Sigmoid colon (tissue), 4 donors: ENCODE measurements around the gene ALX4.

Experiments
- POLR2A ChIP-seq, 2 donors: fragments of 450-650 bp; IDR thresholded peaks; one replicate each; pipeline ENCODE4 v1.6.1; 2016; ENCODE audit warnings: antibody characterized with exemption in 2 of 2, mild to moderate bottlenecking in 2 of 2, moderate library complexity in 2 of 2
- POLR2AphosphoS5 ChIP-seq, 4 donors: sonication (generic); formaldehyde crosslinking; IDR thresholded peaks; one replicate each; pipeline ENCODE4 v1.6.1; 2017; ENCODE audit warnings: antibody characterized with exemption in 4 of 4
- TF ChIP-seq, protein P1 (sequence below), 4 experiments: fragments of 450-650 bp in 3 of 4; fragments of 200-600 bp in 1 of 4; IDR thresholded peaks; one replicate each; pipeline ENCODE4 v1.5.1; 2016 to 2019; ENCODE audit warnings: antibody characterized with exemption in 4 of 4, mild to moderate bottlenecking in 3 of 4, moderate library complexity in 2 of 4

DNA sequence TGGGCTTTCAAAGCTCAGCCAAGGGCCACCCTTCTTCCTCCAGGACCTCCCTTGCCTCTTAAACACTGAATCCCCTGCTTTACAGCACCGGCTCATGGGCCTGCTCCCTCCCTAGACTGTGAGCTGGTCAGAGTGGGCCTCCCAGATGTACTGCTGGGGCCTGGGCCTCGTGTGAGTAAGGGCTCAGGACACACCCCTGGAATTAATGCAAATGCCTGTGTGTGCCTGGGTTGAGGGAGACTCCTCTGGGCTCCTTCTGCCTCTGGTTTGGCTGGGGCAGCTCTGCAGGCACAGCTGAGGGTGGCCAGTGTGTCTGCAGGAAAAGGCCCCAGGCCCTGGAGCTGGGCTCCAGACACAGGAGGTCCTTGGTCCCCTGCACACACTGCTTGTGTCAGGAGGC is 24.2 kb downstream of the ALX4 start:
- TF ChIP-seq POLR2A (IDR thresholded peaks at IDR 0.05) (no peak), POLR2AphosphoS5 (IDR thresholded peaks at IDR 0.05) (no peak)
- TF ChIP-seq, protein P1, sequence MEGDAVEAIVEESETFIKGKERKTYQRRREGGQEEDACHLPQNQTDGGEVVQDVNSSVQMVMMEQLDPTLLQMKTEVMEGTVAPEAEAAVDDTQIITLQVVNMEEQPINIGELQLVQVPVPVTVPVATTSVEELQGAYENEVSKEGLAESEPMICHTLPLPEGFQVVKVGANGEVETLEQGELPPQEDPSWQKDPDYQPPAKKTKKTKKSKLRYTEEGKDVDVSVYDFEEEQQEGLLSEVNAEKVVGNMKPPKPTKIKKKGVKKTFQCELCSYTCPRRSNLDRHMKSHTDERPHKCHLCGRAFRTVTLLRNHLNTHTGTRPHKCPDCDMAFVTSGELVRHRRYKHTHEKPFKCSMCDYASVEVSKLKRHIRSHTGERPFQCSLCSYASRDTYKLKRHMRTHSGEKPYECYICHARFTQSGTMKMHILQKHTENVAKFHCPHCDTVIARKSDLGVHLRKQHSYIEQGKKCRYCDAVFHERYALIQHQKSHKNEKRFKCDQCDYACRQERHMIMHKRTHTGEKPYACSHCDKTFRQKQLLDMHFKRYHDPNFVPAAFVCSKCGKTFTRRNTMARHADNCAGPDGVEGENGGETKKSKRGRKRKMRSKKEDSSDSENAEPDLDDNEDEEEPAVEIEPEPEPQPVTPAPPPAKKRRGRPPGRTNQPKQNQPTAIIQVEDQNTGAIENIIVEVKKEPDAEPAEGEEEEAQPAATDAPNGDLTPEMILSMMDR (IDR thresholded peaks at IDR 0.05), result no peak
